NCI-H146 (cell line): ENCODE results near the gene LRRC61.
"Not testable (repeated sequence)": the region's sequence is repeated elsewhere in the genome, so short reads cannot be mapped to it uniquely, and the experiment has no call there.

Experiments used
- DNase-seq: peaks from one replicate; lab custom pipeline; 2025; lab: John Stamatoyannopoulos, UW

LRRC61 gene

GRCh38 chr7:150307904-150308303, 15.3 kb upstream of the LRRC61 start:
- no peak for DNase-seq

GRCh38 chr7:150308575-150308974, 14.6 kb upstream of the LRRC61 start:
- DNase-seq = no peak

- DNase-seq = no peak
These were observed 12.0 kb upstream of the LRRC61 start for GRCh38 chr7:150311146-150311545.

- no peak for DNase-seq
These were observed 11.4 kb upstream of the LRRC61 start for GRCh38 chr7:150311711-150312110.

DNA sequence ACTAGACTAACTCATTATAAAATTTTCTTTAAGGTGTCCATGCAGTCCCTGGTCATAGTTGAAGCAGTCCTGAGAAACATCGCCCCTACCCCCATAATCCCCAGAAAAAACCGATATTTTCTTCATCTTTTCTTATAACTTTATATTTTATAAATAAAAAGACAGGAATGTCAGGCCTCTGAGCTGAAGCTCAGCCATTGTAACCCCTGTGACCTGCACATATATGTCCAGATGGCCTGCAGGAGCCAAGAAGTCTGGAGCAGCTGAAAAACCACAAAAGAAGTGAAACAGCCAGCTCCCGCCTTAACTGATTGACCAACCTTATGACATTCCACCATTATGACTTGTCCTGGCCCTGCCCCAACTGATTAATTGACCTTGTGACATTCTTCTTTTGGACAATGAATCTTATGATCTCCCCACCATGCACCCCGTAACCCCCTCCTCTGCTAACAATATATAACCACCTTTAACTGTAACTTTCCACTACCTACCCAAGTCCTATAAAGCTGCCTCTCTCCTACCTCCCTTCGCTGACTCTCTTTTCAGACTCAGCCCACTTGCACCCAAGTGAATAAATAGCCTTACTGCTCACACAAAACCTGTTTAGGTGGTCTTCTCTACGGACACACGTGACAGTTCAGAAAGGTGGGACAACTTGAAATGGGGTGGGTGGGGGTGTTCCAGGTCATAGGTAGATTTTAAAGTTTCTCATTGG, 10.3 kb upstream of the LRRC61 start:
- DNase-seq = not testable (repeated sequence)

DNA sequence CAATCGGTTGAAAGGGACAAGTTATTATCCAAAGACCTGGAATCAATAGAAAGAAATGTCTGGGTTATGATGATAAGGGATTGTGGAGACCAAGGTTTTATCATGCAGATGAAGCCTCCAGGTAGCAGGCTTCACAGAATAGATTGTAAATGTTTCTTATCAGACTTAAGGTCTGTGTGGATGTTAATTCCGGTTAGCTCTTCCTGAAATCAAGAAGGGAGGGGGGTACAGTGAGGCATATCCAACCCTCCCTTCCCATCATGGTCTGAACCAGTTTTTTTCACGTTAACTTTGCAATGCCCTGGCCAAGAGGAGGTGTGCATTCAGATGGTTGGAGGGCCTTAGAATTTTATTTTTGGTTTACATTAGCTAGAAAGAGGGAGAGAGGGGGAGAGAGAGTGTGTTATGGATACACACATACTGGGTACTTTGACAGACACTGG, 9.8 kb upstream of the LRRC61 start:
- DNase-seq = no peak

- no peak for DNase-seq
These were observed 9.3 kb upstream of the LRRC61 start for GRCh38 chr7:150313870-150314269.

DNA sequence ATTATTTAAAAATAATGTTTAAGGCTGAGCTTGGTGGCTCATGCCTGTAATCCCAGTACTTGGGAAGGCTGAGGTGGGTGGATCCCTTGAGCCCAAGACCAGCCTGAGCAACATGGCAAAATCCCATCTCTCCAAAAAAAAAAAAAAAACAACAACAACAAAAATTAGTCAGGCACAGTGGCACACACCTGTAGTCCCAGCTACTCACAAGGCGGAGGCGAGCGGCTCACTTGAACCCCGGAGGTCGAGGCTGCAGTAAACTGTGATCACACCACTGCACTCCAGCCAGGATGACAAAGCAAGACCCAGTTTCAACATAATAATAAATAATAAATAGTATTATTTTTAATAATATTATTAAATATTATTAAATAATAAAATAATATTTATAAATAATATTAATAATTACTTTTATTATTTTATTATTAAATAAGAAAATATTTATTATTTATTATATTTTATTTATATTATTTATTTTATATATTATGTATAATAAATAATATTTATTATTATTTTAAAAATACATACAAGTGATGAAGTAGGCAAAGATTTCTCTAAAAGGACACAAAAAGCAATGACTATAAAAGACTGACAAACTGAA, 8.4 kb upstream of the LRRC61 start:
- no peak for DNase-seq

- not testable (repeated sequence) for DNase-seq
These were observed 6.2 kb upstream of the LRRC61 start for GRCh38 chr7:150316987-150317386.

GRCh38 chr7:150317748-150318444, 5.3 kb upstream of the LRRC61 start:
- no peak for DNase-seq

- no peak for DNase-seq
These were observed 1.4 kb upstream of the LRRC61 start for GRCh38 chr7:150321788-150322113.

GRCh38 chr7:150322114-150322832, 882 bp upstream of the LRRC61 start:
- DNase-seq = peak; percentile 33

- peak; percentile 31 for DNase-seq
These were observed 672 bp downstream of the LRRC61 start for GRCh38 chr7:150323682-150324372.

- no peak for DNase-seq
These were observed 1.3 kb downstream of the LRRC61 start for GRCh38 chr7:150324373-150324961.

GRCh38 chr7:150325110-150325611, 2.0 kb downstream of the LRRC61 start:
- DNase-seq = no peak

- DNase-seq = no peak
These were observed 2.7 kb downstream of the LRRC61 start for GRCh38 chr7:150325901-150326300.

DNA sequence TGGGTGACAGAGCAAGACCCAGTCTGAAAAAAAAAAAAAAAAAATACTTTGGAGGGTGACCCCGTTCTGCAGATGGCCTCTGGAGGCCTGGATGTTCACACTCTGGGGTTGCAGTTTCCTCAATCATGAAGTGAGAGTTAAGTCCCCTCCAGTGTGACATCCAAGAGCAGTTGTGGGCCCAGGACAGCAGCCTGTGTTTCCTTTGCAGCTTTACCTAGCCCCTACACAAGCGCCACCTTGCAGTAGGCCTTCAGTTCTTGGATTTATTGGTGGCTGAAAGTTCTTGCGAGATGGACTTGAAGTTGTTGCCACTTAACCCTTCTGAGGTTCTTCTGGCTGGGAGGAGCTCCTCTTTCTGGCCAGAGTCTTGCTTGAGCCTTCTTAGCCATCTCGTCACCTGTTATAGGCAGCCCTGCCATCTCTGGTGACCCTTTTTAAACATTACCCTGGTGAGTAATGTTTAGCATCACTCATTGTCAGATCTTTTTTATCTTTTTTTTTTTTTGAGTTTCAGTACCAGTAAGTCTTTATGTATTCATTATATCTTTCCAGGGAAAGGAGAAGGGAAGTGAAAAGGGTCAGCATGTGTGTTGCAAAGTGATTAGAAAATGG, 3.6 kb downstream of the LRRC61 start:
- no peak for DNase-seq

- DNase-seq = no peak
These were observed 4.2 kb downstream of the LRRC61 start for GRCh38 chr7:150327308-150327707.

DNA sequence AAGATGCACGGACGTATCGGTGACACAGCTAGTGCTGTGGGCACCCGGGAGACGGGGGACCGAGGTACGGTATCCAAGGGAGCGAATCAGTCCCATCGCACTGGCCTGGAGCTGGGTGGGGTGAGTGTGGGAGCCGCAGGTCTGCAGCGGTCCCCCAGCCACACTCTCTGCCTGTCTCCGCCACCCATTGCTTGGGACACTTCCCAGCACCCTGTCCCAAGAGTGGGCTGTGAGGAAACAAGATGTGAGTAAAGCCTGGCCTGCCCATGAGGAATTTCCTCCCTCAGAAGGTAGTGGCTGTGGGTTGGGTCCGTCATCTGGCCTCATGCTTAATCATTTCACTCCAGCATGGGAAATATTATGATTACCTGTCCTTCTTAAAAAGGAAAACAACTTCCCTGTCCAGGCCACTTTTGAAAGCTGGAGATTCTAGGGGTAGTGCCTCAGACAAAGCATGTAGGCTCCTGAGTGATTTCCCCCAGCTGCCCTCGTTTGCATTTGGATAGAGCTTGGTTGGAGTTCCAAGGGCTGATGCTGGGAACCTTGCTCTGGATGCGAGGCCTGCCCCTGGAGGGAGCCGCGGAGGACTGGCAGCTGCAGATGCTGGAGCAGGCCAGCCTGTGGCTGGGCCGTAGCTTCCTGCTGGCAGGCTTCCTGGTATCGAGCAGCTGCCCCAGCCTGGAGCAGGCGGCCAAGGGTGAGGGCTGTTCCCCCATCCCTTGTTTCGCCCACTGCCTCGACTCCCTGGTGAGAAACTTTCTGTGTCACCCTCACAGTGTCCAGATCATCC, 6.4 kb downstream of the LRRC61 start:
- DNase-seq = no peak

GRCh38 chr7:150330211-150330885, 7.2 kb downstream of the LRRC61 start:
- no peak for DNase-seq
